Stimulated activated naive CD8-positive, alpha-beta T cell treated with anti-CD3 and anti-CD28 coated beads, Interleukin-15, Interleukin-2, amounts not matched to agents 100 U/mL and 50 U/mL, for 24 hours (primary cell): ENCODE measurements around the gene MRPL36.

Experiments
- ATAC-seq: fragments of 150-1000 bp; cut with Tn5 transposase; one replicate; pipeline ENCODE4 v1.10.0; 2021
- DNase-seq: peaks from one replicate; pipeline ENCODE4 v3.0.0; 2021

The MRPL36 gene

DNA sequence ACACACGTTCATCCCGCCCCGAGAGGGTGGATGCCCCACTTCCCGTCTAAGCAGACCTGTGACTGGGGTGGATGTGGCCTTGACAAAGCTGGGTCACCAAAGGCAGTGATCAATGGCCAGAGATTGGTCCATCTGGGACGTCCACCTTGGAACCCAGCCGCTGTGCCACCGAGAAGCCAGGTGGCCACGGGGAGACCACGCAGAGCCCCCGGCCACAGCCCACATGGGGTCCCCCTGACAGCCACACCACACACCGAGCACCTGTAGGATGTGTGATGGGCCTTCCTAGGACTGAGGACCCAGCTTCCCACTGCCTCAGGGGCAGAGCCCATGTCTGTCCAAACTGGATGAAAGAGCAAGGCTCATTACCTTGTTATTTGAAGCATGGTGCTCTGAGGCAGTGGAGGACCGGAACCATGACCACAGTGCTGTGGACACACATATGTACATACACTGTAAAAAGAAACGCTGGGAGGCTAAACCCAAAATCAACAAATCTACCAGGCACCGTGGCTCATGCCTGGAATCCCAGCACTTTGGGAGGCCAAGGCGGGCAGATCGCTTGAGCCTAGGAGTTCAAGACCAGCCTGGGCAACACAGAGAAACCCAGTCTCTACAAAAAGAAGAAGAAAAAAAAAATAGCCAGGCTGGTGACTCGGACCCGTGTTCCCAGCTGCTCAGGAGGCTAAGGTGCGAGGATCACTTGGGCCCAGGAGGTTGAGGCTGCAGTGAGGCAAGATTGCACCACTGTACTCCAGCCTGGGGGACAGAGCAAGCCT, 50.1 kb downstream of the MRPL36 start:
- DNase-seq (no peak), ATAC-seq (no peak)

DNA sequence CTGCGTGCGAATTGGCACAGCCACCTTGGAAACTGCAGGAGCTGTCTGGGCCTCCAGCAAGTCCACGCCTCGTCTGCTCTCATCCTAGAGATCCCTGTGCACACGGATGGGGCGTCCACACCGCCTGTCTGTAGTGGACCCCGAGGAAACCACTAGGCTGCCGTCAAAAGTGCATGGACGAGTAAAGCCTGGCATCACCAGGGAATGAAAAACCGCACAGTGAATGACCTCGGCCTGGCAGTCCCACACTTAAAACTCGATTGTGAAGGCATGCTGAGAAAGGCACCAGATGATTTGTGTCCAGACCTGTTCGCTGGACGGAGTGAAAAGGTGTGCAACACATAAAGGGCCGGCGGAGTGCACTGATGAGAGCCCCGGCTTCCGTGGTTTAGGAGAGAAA, 50.8 kb downstream of the MRPL36 start:
- ATAC-seq = no peak
- DNase-seq = no peak
